C4-2B (cell line): Measurements from ENCODE around the gene CNOT9.

Source experiments
- ZFX ChIP-seq: fragments of 450-650 bp; IDR thresholded peaks from 2 replicates; pipeline ENCODE4 v1.6.1; 2017
- TF ChIP-seq, protein P1 (sequence below): fragments of 450-650 bp; conservative IDR thresholded peaks from 2 replicates; pipeline ENCODE4 v1.5.1; 2017; ENCODE audit warnings: mild to moderate bottlenecking

DNA sequence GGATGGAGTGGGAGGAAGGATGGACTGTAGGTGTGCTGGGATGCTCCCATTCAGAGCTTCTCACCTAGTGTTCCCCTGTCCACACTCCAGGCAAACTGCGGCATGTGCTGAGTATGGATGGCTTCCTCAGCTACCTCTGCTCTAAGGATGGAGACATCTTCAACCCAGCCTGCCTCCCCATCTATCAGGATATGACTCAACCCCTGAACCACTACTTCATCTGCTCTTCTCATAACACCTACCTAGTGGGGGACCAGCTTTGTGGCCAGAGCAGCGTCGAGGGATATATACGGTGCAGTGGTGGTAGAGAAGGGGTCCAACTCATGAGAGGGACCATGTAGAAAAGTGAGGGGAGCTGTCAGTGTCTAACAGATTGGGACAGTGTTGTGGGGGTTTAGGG is 59.3 kb downstream of the CNOT9 start:
- TF ChIP-seq, protein P1, sequence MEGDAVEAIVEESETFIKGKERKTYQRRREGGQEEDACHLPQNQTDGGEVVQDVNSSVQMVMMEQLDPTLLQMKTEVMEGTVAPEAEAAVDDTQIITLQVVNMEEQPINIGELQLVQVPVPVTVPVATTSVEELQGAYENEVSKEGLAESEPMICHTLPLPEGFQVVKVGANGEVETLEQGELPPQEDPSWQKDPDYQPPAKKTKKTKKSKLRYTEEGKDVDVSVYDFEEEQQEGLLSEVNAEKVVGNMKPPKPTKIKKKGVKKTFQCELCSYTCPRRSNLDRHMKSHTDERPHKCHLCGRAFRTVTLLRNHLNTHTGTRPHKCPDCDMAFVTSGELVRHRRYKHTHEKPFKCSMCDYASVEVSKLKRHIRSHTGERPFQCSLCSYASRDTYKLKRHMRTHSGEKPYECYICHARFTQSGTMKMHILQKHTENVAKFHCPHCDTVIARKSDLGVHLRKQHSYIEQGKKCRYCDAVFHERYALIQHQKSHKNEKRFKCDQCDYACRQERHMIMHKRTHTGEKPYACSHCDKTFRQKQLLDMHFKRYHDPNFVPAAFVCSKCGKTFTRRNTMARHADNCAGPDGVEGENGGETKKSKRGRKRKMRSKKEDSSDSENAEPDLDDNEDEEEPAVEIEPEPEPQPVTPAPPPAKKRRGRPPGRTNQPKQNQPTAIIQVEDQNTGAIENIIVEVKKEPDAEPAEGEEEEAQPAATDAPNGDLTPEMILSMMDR: no peak
- no peak for TF ChIP-seq ZFX
